GM18907 (cell line): ENCODE data around the gene RIMS1.

Experiments
- ATAC-seq: cut with Tn5 transposase; IDR thresholded peaks from one replicate; pipeline ENCODE4 v1.9.1; 2021; ENCODE audit warnings: mild to moderate bottlenecking, moderate library complexity; ENCODE audit not compliant: unreplicated experiment

Gene RIMS1

GRCh38 chr6:72084992-72085569 lies 198.7 kb downstream of the RIMS1 start:
- no peak for ATAC-seq

DNA sequence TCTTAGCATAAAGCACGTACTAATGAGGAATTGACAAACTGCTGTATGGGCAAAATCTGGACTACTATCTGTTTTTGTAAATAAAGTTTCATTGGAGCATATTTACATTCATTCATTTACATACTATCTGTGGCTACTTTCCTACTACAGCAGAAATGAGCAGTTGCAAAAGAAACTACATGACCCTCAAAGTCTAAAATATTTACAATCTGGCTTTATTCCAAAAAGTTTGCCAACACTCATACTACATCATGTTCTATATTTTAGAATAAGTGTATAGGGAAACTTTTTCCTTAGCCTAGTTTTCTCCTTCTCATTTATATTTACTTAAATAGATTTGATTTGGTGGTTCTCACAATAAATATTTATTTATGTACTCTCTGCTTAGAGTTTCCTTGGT lies 208.2 kb downstream of the RIMS1 start:
- ATAC-seq, result no peak

DNA sequence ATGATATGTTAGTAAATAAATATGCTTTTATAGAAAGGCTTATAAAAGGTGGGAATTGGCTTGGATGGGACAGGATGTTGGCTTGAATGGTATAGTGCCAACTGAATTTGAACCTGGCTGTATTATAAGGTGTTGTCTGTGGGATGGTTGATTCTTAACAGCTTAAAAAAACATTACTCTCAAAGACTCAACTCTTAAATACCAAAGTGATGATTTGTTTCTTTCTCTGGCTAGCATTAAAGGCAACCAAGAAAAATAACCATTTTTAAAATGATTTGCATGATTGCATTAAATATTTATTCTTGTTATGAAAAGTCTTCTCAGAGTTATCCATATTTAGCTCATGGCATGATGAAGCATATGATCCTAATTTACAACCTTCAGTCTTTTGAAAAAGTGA lies 216.2 kb downstream of the RIMS1 start:
- no peak for ATAC-seq

GRCh38 chr6:72111611-72112010 lies 225.3 kb downstream of the RIMS1 start:
- no peak for ATAC-seq

DNA sequence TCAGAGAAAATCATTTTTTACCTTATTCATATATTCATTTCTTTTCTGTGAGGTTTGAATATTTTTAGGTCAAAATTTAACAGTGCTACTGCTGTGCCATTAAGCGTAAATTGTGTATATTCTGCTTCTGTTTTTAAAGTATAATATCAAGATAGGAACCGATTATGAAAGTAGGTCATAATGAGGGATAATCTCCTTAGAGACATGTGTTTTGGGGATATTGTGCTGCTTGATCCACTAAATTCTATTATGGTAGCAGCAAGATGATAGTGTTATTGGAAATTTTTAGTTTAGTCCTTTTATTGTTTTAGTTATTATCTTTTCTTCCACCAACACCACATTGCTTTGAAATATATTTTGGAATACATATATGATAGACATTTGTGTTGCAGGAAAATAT lies 244.0 kb downstream of the RIMS1 start:
- ATAC-seq, result no peak

DNA sequence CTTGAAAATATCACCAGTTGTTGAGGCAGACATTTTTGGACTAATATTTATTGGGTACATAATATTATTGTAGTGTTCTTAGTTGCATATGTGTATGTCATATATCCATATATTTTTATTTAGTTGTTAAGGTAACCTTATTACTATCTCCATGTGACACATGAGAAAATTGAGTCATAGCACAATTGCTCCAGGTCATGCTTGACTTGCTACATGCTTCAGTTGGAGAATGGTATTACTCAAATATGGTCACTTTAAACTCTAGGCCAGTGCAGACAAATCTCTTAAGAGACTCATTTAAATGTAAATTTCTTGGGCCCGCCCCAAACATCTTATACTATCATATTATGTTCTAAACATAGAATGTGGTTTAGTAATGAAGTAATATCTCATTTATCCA lies 246.1 kb downstream of the RIMS1 start:
- no peak for ATAC-seq

DNA sequence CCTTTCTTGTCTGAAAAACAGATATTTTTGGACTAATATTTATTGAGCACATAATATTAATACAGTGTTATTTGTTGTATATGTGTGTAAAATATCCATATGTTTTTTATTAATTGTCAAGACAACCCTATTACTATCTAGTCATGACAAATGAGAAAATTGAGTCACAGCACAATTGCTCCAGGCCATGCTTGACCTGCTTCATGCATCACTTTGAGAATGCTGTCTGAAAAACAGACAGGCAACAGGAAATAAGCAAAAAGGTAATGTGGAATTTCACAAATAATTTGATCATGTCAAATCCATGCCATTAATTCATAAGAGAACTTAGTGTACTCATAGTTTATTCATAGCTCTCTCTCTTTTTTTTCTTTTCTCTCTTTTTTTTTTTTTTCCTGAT lies 246.5 kb downstream of the RIMS1 start:
- no peak for ATAC-seq

GRCh38 chr6:72133324-72133723 lies 247.0 kb downstream of the RIMS1 start:
- ATAC-seq, result no peak

DNA sequence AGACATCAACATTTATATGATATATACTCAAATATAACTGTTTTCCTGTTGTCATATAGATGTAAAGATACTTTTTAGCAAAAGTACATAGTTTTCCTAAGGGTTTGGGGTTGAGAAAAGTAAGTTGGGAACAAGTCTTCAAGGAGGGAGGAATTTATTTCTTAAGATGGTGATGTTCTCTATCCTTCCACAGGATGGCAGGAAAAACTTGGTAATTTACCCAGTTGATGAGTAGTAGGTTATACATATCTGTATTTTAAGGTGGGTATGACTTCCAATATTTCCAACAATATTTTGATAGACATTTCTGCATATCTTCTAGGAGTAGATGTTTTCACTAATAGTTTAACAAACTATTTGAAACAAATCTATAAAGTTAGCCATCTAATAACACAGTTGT lies 254.4 kb downstream of the RIMS1 start:
- no peak for ATAC-seq

DNA sequence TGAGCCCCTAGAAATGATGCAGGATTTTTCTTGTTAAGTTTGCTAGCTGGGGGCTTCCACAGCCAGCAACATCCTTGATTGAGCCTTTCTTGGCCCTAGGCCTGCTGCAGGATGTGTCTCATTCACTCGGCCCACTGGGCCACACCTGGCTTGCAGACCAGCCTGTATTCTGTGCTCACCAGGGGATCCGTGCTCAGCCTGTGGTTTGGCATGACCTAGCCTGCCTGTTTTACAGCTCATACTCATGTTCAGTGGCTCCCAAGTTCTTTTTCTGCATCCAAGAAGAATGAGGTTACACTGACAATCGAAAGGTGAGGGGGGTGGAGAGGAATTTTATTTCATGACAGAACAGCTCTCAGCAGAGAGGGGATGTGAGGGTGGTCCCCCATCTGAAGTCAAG lies 263.4 kb downstream of the RIMS1 start:
- no peak for ATAC-seq

GRCh38 chr6:72151742-72152141 lies 265.4 kb downstream of the RIMS1 start:
- no peak for ATAC-seq

DNA sequence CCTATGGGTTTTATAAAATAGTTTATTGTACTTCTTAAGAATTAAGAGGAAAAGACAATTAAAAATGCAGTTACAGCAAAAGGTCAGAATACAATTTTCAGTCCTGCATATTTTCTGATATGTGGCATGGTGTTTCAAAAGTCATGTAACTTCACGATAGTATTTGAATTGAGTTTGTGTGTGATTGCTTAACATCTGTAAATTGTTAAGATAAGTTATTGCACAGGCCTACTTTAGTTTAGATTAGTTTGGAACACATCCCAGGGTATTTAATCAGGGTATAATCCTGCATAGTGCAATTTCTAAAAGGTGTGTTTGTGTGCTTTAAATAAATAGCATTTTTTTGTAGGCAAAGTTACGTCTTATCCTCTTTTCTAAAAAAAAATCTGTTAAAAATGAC lies 289.6 kb downstream of the RIMS1 start:
- ATAC-seq, result no peak

- ATAC-seq, result no peak
Measured at GRCh38 chr6:72182337-72183246, 296.2 kb downstream of the RIMS1 start.

GRCh38 chr6:72203983-72204382 lies 317.6 kb downstream of the RIMS1 start:
- no peak for ATAC-seq

DNA sequence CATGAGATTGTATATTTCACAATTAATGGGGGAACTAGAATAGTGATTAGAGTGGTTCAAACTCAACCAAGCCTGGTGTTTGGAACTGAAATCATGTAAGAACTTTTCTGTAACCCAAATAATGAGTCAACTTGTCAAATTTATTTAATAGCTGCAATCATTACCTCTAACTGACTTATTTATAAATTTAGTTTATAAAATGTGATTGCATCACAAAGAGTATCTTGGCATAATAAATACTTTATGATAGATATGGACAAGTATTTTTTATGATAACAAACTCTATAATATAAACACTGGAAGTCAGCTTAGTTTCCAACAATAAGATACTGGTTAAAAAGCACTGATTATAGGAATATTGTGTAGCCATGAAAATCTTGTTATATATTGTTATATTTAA lies 319.1 kb downstream of the RIMS1 start:
- ATAC-seq, result no peak

GRCh38 chr6:72206606-72207005 lies 320.3 kb downstream of the RIMS1 start:
- ATAC-seq, result no peak

DNA sequence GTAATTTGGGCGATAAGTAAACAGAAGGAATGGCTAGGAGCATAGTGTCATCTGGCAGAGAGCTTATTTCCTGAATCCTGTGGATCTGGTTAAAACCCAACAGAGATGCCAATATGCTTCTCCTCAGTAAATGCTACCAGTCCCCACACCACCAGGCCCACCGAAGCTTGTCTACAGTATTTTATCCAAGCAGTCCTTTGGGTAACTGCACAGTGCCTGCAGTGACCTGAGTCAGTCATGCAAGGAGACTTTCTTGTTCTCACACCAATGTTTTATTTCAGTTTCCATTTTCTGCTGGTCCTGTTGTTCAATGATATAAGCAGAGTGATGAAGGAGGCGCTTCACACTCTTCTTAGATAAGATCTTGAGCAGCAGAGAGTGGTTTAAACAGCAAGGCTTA lies 326.3 kb downstream of the RIMS1 start:
- peak; percentile 68 for ATAC-seq

GRCh38 chr6:72213654-72214053 lies 327.3 kb downstream of the RIMS1 start:
- no peak for ATAC-seq

DNA sequence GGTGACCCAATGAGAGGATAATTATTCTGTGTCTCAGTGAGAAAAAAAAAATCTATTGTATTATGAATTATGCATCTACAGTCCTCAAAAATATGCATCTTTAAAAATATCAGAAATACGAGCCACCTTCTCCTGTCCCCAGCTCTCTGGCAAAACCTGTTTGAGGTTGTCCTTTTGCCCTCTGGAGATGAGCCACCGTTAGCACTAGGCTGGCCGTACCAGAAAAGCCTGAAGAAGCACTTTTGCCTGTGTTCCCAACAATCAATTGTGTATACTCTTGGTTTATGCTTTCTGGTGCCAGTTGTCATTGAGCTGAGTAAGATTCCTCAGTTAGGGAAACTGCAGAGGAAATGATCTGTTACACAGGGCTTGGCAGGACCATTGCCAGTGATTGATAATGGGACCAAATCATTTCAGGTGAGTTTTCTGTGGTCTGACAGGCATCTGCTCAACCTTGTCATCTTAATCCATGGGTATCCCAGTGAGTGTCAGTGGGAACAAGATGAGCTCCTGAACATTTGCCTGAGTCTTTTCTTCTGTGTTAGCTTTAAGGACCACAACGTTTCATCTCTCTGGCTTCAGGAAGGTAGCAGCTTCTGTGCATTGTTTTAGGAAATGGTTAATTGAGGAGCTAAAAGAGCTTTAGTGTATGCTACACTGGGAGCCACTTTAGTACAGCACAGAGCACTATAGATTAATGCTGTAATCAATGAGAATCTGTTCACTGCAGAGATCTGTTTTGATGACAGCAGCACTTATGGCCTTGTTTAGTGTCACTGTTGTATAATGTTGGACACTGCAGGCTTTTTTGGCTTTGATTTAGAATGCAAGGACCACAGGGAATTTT lies 330.1 kb downstream of the RIMS1 start:
- no peak for ATAC-seq

DNA sequence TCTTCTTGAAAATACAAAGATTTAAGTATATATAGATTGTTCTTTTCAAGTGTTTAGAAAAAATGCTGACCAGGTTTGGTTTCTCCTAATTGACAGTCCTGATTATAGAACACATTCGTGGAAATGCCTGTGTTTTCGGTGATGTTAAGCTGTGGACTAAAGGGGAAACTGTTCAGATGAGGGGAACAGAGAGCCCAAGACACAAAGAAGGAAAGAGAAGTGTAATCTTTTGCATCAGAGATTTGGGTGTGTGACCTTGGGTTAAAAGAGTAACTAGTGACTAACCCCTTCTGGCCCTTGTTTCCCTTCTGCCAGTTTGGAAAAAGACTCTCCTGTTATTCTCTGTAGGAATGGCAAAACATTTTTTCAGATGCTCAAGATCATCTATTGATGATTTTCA lies 331.3 kb downstream of the RIMS1 start:
- no peak for ATAC-seq

DNA sequence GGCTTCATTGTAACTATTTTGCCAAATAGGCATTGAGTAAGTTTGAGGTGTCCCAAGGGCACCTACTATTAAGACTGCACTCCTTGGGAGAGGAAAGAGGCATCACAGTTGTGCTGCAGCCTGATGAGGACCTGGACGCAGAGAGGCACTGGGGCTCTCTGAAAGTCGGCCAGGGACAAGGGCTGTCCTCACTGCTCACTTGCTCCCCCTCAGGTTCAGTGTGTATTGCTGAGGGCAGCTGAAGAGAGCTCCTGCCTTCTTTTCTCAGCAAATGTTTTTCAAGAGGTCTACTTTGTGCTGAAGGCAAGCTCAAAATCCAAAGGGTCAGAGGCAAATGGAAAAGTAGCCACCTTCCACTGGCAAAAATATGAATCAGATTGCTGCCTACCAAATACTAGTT lies 331.8 kb downstream of the RIMS1 start:
- peak; percentile 82 for ATAC-seq

- ATAC-seq, result no peak
Measured at GRCh38 chr6:72219536-72219935, 333.2 kb downstream of the RIMS1 start.
